Measurements from ENCODE around the gene GRAMD1A.
A peak's percentile ranks its signal among the peaks of the same experiment; 100 is the strongest.
"Not testable (repeated sequence)": the region's sequence is repeated elsewhere in the genome, so short reads cannot be mapped to it uniquely, and the experiment has no call there.

GRAMD1A gene
- total RNA-seq = 16.3 to 393 (median 39.5) reads per million in 18 experiments

- DNase-seq = peak; percentile 78 to 83
These were observed at the start of gene GRAMD1A for GRCh38 chr19:34999498-35000337. TSS of gene GRAMD1A (plus strand) at chr19:35000323. CDS start at chr19:35000479, 156 bp downstream.

GRCh38 chr19:34953092-34953491, 47.0 kb upstream of the GRAMD1A start:
- DNase-seq = no peak

- DNase-seq = no peak
These were observed 42.0 kb upstream of the GRAMD1A start for GRCh38 chr19:34957830-34958751.

- no peak for DNase-seq
These were observed 41.1 kb upstream of the GRAMD1A start for GRCh38 chr19:34959021-34959420.

- DNase-seq = no peak
These were observed 39.9 kb upstream of the GRAMD1A start for GRCh38 chr19:34960103-34960805.

- no peak for DNase-seq
These were observed 39.0 kb upstream of the GRAMD1A start for GRCh38 chr19:34960940-34961679.

- no peak for DNase-seq
These were observed 38.1 kb upstream of the GRAMD1A start for GRCh38 chr19:34961775-34962686.

GRCh38 chr19:34962687-34963572, 37.2 kb upstream of the GRAMD1A start:
- DNase-seq = no peak

- peak; percentile 26 to 47 for DNase-seq
These were observed 36.3 kb upstream of the GRAMD1A start, which contains the start of gene ZNF792 for GRCh38 chr19:34963573-34964406. TSS of gene ZNF792 (minus strand) at chr19:34964229. CDS start at chr19:34963662, 567 bp downstream.

- no peak for DNase-seq
These were observed 35.5 kb upstream of the GRAMD1A start for GRCh38 chr19:34964598-34964997.

- not testable (repeated sequence) for DNase-seq
These were observed 34.6 kb upstream of the GRAMD1A start for GRCh38 chr19:34965505-34965904.

- no peak for DNase-seq
These were observed 32.6 kb upstream of the GRAMD1A start for GRCh38 chr19:34967551-34967950.

- DNase-seq = no peak
These were observed 30.4 kb upstream of the GRAMD1A start for GRCh38 chr19:34969721-34970120.

- not testable (repeated sequence) for DNase-seq
These were observed 29.8 kb upstream of the GRAMD1A start for GRCh38 chr19:34970185-34970780.

GRCh38 chr19:34972163-34972705, 27.9 kb upstream of the GRAMD1A start:
- no peak for DNase-seq

GRCh38 chr19:34974646-34975045, 25.5 kb upstream of the GRAMD1A start:
- DNase-seq = peak; percentile 50 to 74

GRCh38 chr19:34975056-34975455, 25.1 kb upstream of the GRAMD1A start:
- no peak for DNase-seq

- no peak for DNase-seq
These were observed 23.5 kb upstream of the GRAMD1A start for GRCh38 chr19:34976611-34977010.

Measured in inflammatory macrophage (primary cell).